Amniotic stem cell (primary cell): ENCODE results near the gene FAM193A.
"Not testable (repeated sequence)": the region's sequence is repeated elsewhere in the genome, so short reads cannot be mapped to it uniquely, and the experiment has no call there.

Source experiments
- DNase-seq: peaks from one replicate; lab custom pipeline; 2025; lab: John Stamatoyannopoulos, UW

FAM193A gene

GRCh38 chr4:2536193-2537010 is at the start of gene FAM193A:
TSS of gene FAM193A (plus strand) at chr4:2536647. CDS start at chr4:2536916, 269 bp downstream.
- peak; percentile 96 for DNase-seq

GRCh38 chr4:2486981-2487380 is 49.5 kb upstream of the FAM193A start:
- no peak for DNase-seq

GRCh38 chr4:2487632-2488031 is 48.8 kb upstream of the FAM193A start:
- no peak for DNase-seq

DNA sequence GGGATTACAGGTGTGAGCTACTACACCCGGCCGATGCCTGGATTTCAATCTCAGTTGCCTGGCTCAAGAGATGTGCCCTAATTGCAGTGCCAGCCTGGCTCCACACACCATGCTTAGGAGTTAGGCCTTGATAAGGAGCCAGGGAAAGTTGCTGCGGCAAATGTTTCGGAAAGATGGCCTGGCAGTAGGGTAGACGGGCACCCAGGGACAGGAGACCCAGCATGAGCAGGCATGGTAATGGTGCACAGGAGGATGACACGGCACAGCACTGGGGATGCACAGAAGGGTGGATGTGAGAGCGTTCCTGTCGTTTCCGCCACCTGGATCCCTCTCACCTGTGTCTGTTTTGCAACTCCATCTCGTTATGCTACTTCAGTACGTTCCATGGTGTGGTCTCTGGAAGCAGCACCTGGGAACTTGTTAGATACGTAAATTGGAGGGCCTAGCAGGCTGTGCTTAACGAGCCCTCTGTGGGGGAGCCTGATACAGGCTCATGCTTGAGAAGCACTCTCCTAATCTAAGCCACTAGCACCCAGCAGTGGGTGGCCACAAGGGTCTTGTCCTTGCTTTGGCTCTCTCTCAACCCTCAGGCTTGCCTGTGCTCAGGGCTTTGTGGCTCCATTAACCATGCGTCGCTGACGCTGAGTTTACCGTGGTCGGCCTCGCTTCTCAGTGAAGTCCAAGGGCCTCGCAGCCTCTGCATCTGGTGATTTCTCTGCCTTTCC is 47.2 kb upstream of the FAM193A start:
- DNase-seq, result no peak

GRCh38 chr4:2489841-2490552 is 46.5 kb upstream of the FAM193A start:
- DNase-seq, result no peak

GRCh38 chr4:2492970-2493369 is 43.5 kb upstream of the FAM193A start:
- DNase-seq, result no peak

- no peak for DNase-seq
These were observed 41.5 kb upstream of the FAM193A start for GRCh38 chr4:2494992-2495391.

DNA sequence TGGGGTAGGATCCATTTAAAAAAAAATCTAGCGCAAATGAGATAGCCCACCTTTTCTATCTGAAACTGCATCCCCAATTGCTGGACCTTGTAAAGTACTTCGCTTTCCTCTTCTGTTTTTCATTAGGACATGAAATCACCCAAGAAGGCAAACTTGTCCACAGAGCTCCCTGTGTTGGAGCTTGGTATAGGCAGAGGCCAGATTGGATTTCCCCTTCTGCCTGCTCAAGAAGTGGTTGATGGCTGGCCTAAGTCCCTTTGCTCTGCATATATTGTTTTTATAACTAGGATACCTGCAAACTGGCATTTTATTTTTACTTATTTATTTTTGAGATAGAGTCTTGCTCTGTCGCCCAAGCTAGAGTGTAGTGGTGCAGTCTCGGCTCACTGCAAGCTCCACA is 39.1 kb upstream of the FAM193A start:
- no peak for DNase-seq

- DNase-seq, result no peak
These were observed 38.5 kb upstream of the FAM193A start for GRCh38 chr4:2497931-2498330.

GRCh38 chr4:2500547-2500946 is 35.9 kb upstream of the FAM193A start:
- DNase-seq, result no peak

DNA sequence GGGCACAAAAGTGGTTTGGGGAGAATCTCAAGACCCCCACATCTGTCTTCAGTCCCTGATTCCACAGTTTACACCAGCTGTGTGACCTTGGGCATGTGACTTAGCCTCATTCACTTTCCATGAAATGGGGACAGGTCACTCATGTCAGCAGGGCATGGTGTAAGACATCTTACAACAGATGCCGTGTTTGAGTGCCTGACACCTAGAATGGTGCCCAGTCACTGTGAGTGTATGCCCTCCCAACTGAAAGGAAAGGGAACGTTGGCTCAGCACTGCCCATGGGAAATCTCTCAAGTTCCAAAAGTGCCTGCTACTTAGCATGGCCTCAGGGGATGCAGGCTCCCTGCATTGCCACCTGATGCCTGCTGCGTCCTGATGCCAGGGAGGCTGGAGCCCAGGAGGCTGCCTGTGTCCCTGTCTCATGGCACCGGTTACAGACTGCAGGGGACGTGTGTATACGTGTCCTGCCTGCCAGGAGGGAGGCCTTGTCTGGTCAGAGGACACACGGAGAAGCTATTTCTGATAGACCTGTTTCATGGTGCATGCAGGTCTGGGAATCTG is 35.3 kb upstream of the FAM193A start:
- no peak for DNase-seq

- DNase-seq, result no peak
These were observed 32.6 kb upstream of the FAM193A start for GRCh38 chr4:2503809-2504208.

DNA sequence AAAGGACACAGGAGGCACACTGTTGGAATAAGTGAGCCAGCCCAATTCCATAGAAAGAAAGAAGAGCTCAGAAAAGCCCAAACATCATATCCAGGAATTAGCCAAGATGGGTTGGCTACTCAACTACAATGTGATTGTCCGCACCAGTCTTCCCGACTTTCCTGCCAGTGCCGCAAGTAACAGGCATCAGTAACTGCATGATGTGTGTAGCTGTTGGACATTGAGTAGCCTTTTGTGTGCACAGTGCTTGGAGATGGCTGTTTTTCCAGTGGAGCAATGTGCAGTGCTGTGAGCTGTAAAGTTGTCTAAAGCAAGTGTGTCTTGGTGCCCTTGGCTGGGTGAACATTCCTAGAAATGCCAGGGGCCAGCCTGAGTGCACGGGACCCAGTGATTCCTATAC is 29.2 kb upstream of the FAM193A start:
- DNase-seq, result no peak

DNA sequence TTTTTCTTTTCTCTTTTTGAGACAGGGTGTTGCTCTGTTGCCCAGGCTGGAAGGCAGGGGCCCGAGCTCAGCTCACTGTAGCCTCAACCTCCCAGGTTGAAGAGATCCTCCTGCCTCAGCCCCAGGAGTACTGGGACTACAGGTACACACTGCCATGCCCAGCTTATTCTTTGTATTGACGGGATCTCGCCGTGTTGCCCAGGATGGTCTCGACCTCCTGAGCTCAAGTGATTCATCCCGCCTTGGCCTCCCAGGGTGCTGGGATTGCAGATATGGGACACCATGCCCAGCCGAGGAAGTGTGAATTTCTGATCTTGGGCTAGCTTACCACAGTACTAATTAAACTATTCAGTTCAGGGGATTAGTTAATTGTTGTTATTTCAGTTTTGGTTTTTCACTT is 28.6 kb upstream of the FAM193A start:
- DNase-seq, result no peak

DNA sequence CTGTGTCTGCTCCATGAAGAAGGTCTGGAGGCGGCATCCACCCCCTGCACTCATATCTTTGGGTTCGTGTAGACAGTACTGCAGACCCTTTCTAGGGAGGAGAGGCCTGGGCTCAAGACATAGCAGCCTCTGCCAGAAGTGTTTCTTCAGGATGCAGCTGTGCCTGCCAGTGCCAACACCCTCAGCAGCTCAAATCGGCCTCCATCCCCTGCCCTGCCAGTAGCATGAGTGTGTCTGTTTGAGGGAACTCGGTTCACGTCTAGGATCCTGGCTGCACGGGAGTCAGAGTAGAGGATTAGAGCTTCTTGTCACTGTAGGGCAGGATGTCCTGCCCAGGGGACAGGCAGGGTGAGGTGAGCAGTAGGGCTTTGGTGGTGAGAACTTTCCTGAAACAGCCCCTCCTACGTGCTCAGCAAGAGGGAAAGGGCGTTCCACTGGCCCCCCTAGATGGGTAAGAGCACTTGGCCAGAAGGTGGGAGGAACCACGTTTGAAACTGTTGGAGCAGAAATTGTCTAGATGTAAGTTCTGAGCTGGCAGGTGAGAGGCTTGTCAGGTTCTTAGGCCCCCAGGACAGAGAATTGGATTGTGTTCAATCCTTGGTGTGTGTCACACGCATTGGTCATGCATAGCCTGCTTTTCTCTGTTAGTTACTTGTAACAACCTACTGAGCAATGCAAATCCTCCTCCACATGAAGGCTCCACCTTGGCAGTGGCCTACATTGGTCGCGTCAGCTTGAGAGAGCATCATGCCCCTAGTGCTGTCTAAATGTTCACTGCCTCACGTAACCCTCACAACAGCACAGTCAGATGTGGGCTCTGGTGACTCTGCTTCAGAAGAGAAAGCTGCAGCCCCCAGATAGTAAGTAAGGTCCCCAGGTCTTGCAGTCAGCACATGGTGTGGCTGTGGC is 25.8 kb upstream of the FAM193A start:
- no peak for DNase-seq

- DNase-seq, result no peak
These were observed 24.8 kb upstream of the FAM193A start for GRCh38 chr4:2511645-2512131.

- no peak for DNase-seq
These were observed 23.9 kb upstream of the FAM193A start for GRCh38 chr4:2512396-2513135.

- DNase-seq, result not testable (repeated sequence)
These were observed 22.3 kb upstream of the FAM193A start for GRCh38 chr4:2514193-2514592.

- DNase-seq, result not testable (repeated sequence)
These were observed 21.5 kb upstream of the FAM193A start for GRCh38 chr4:2514944-2515343.

DNA sequence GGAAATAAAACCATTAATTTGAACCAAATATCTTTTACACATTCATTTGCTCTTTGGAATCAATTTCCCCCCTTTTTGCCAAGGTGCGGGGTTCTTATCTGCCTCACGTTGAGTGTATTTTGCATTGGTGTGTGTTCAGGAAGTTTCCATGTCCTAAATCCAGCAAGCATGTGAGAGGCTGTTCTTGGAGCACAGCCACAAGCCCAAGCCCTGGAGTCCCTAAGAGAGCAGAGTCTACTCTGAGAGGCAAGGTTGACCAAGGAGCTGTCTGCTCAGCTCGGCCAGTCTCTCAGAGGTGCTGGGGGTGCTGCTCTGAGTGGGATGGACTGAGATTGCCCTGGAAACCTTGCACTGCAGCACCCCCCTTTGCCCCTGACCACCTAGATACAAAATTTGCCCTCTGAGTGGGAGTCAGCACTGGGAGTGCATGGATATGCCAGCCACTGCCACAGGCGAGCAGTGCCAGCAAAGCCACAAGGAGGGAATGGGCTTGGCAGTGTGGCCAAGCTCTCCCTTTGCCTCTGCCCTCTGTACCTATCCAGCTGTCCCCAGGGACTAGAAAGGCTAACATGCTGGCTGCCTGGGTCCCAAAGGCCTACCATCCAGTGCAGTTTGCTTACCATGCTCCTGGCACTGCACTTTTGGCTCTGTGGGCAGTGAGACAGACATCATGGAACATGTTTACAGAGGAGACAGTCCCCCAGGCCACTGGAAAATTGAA is 20.5 kb upstream of the FAM193A start:
- no peak for DNase-seq
